Coronary artery (tissue), 2 donors: ENCODE measurements around the gene ARHGEF19.

Experiments
- DNase-seq: peaks from one replicate; pipeline ENCODE4 v3.0.0-alpha.2; 2017; ENCODE audit warnings: low spot score
- H3K27ac ChIP-seq, 2 donors: fragments of 200-600 bp; sonication (generic); one replicate each; pipeline ENCODE4 v1.5.1; 2016 to 2019
- H3K4me3 ChIP-seq: fragments of 200-600 bp; sonication (generic); 2 replicates; pipeline ENCODE4 v1.5.1; 2016; ENCODE audit warnings: mild to moderate bottlenecking, moderate library complexity
- CTCF ChIP-seq: fragments of 200-600 bp; sonication (generic); IDR thresholded peaks from one replicate; pipeline ENCODE4 v1.5.1; 2019; ENCODE audit warnings: antibody characterized with exemption

ARHGEF19 gene

GRCh38 chr1:16178596-16179497, 33.6 kb downstream of the ARHGEF19 start:
- Histone ChIP-seq H3K27ac (no peak overlapping the region), H3K4me3 (no peak overlapping the region)
- TF ChIP-seq CTCF = no peak
- no peak for DNase-seq

DNA sequence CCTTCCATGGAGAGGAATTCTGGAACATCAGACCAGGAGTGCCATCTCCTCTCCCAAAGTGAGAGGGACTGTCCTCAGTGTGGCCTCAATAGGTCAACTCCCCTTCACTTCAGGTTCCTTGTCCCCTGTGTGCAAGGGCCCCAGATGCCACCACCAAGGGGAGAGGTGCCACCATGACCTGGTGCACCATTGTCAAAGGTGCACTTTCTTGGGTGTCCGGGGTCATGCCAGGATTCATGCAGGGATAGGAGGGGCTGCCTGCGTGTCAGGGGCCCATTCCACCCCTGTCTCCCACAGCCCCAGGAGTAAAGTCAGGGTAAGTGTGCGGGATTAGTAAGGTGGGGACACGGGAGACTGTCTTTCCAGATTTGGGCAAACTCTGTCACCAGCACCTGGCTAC, 35.1 kb downstream of the ARHGEF19 start:
- DNase-seq = no peak
- Histone ChIP-seq H3K4me3 (no peak overlapping the region), H3K27ac (peak overlapping the region in 1 of 2 donors; percentile 93)
- no peak for TF ChIP-seq CTCF

- no peak for DNase-seq
- Histone ChIP-seq H3K27ac (peak overlapping the region; percentile 78 to 93), H3K4me3 (no peak overlapping the region)
- no peak for TF ChIP-seq CTCF
Measured at GRCh38 chr1:16176653-16177052, 35.8 kb downstream of the ARHGEF19 start.

- DNase-seq = peak; percentile 92
- Histone ChIP-seq H3K4me3 (peak overlapping the region; percentile 15), H3K27ac (peak overlapping the region; percentile 78 to 93)
- no peak for TF ChIP-seq CTCF
Measured at GRCh38 chr1:16175610-16176553, 36.6 kb downstream of the ARHGEF19 start.

GRCh38 chr1:16174886-16175598, 37.4 kb downstream of the ARHGEF19 start:
- DNase-seq = no peak
- no peak for TF ChIP-seq CTCF
- Histone ChIP-seq H3K27ac (peak overlapping the region; percentile 78 to 93), H3K4me3 (no peak overlapping the region)

DNA sequence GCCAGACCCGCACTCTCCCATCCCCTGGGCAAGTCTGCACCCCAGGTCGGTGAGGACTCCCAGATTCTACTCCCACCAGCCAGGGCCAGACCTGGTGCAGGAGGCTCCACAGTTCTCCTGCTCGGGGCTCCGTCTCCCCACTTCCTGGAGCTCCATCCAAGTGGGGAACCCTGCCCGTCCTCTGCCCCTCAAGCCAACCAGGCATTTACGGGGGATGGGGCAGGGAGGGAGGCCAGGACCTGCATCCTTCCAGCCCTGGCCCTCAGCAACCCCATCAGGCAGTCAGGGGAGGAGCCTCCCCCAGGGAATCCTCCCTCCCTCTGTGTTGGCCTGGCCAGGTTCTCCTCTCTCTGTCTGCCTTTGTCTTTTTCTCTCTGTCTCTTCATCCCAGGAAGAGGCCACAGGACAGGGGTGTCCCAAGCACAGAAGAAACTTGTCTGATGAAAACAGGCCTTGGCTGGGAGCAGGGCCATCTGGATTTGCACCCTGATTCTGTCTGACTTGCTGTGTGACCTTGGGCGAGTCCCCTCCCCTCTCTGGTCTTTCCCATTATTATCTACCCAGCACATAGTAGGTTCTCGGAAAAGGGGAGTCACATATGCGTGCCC, 38.1 kb downstream of the ARHGEF19 start:
- TF ChIP-seq CTCF = no peak
- no peak for DNase-seq
- Histone ChIP-seq H3K4me3 (no peak overlapping the region), H3K27ac (peak overlapping the region; percentile 78 to 93)
